Loucy (cell line): Measurements from ENCODE around the gene UBA5.
A peak's percentile ranks its signal among the peaks of the same experiment; 100 is the strongest.

Experiments
- H2AFZ ChIP-seq: fragments of 200-600 bp; sonication (generic); 2 replicates; pipeline ENCODE4 v1.6.0; 2016; ENCODE audit warnings: antibody characterized with exemption, mild to moderate bottlenecking, low read length, moderate library complexity
- H3F3A ChIP-seq: fragments of 200-600 bp; 2 replicates; pipeline ENCODE4 v1.6.0; 2016; ENCODE audit warnings: antibody characterized with exemption, low read depth, mild to moderate bottlenecking
- H3K27me3 ChIP-seq: fragments of 200-600 bp; sonication (generic); 2 replicates; pipeline ENCODE4 v1.6.1; 2014; ENCODE audit warnings: low read length, mild to moderate bottlenecking; ENCODE audit not compliant: insufficient read depth, poor library complexity, severe bottlenecking
- H3K36me3 ChIP-seq: fragments of 200-600 bp; sonication (generic); 2 replicates; pipeline ENCODE4 v1.6.1; 2016; ENCODE audit warnings: low read length; ENCODE audit not compliant: insufficient read depth
- H3K4me1 ChIP-seq: fragments of 200-600 bp; sonication (generic); 2 replicates; pipeline ENCODE4 v1.5.1; 2014; ENCODE audit warnings: low read length, mild to moderate bottlenecking; ENCODE audit not compliant: insufficient read depth, poor library complexity, severe bottlenecking
- H3K4me2 ChIP-seq: fragments of 200-600 bp; sonication (generic); 2 replicates; pipeline ENCODE4 v1.6.0; 2014; ENCODE audit warnings: antibody characterized with exemption, low read length, low read depth, mild to moderate bottlenecking; ENCODE audit not compliant: poor library complexity, severe bottlenecking
- H3K4me3 ChIP-seq: fragments of 200-600 bp; sonication (generic); 2 replicates; pipeline ENCODE4 v1.5.1; 2014; ENCODE audit warnings: low read length, mild to moderate bottlenecking, mixed read lengths; ENCODE audit not compliant: poor library complexity, severe bottlenecking
- H3K79me2 ChIP-seq: fragments of 200-600 bp; sonication (generic); 2 replicates; pipeline ENCODE4 v1.6.1; 2014; ENCODE audit warnings: low read length; ENCODE audit not compliant: insufficient read depth
- H3K9ac ChIP-seq: fragments of 200-600 bp; sonication (generic); 2 replicates; pipeline ENCODE4 v1.6.0; 2014; ENCODE audit warnings: mild to moderate bottlenecking, low read depth, low read length, moderate library complexity; ENCODE audit not compliant: poor library complexity, severe bottlenecking
- H3K9me2 ChIP-seq: fragments of 200-600 bp; sonication (generic); replicated peaks from 2 replicates; pipeline ENCODE4 v1.6.1; 2016; ENCODE audit warnings: low read depth, low read length, mixed read lengths
- H3K9me3 ChIP-seq: fragments of 200-600 bp; sonication (generic); 2 replicates; pipeline ENCODE4 v1.6.1; 2014; ENCODE audit warnings: mild to moderate bottlenecking, antibody characterized with exemption, low read length, low read depth; ENCODE audit not compliant: insufficient read depth
- H4K20me1 ChIP-seq: fragments of 200-600 bp; sonication (generic); 2 replicates; pipeline ENCODE4 v1.6.0; 2014; ENCODE audit warnings: antibody characterized with exemption, low read length, mild to moderate bottlenecking; ENCODE audit not compliant: insufficient read depth, poor library complexity, severe bottlenecking
- EZH2phosphoT487 ChIP-seq: fragments of 200-600 bp; IDR thresholded peaks from 2 replicates; pipeline ENCODE4 v1.6.1; 2018; ENCODE audit warnings: antibody characterized with exemption, mild to moderate bottlenecking, moderate library complexity, borderline replicate concordance
- TF ChIP-seq, protein P1 (sequence below): fragments of 200-600 bp; sonication (generic); conservative IDR thresholded peaks from 2 replicates; pipeline ENCODE4 v1.5.1; 2014; ENCODE audit warnings: mild to moderate bottlenecking, antibody characterized with exemption, low read length

The UBA5 gene

DNA sequence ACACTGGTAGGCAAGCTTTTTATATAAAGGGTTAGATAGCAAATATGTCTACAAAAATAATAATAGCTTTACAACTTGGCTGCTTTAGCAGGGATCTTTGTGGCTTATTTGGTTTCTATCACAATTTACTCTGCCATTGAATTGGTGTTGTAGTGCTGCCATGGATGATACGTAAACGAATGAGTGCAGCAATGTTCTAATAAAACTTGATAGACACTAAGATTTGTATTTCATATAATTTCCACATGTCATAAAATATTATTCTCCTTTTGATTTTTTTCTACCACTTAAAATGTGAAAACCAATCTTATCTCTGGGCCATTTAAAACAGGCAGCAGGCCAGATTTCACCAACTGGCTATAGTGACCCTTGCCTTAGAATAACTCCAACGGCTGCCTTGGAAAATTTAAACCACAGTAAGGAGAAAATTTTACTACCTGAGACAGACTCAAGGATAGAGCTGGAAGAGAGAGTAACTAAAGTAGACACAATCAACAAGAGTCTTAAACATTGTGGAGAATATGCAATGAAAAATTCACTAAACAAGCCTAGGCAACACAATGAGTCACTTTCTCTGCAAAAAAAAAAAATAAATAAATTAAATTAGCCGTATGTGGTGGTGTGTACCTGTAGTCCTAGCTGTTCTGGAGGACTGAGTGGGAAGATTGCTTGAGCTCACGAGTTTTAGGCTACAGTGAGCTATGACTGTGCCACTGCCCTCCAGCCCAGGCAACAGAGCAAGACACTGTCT, 54.0 kb downstream of the UBA5 start:
- H3K4me1 ChIP-seq = peaks cover 28% of the 10 kb centered on the region
- H4K20me1 ChIP-seq = no peaks in the 10 kb centered on the region
- H3K9me3 ChIP-seq = no peaks in the 10 kb centered on the region
- no peaks in the 10 kb centered on the region; the same call in 1 of the 2 replicates for H3K36me3 ChIP-seq
- no peaks in the 10 kb centered on the region; the same call in 1 of the 2 replicates for H3F3A ChIP-seq
- peaks cover under 1% of the 10 kb centered on the region; the same call in 1 of the 2 replicates for H3K79me2 ChIP-seq
- H3K4me2 ChIP-seq = no peak overlapping the region
- H3K27me3 ChIP-seq = no peaks in the 10 kb centered on the region
- no peak overlapping the region for H2AFZ ChIP-seq
- H3K9me2 ChIP-seq = no peaks in the 10 kb centered on the region
- H3K4me3 ChIP-seq = no peak overlapping the region
- TF ChIP-seq, protein P1, sequence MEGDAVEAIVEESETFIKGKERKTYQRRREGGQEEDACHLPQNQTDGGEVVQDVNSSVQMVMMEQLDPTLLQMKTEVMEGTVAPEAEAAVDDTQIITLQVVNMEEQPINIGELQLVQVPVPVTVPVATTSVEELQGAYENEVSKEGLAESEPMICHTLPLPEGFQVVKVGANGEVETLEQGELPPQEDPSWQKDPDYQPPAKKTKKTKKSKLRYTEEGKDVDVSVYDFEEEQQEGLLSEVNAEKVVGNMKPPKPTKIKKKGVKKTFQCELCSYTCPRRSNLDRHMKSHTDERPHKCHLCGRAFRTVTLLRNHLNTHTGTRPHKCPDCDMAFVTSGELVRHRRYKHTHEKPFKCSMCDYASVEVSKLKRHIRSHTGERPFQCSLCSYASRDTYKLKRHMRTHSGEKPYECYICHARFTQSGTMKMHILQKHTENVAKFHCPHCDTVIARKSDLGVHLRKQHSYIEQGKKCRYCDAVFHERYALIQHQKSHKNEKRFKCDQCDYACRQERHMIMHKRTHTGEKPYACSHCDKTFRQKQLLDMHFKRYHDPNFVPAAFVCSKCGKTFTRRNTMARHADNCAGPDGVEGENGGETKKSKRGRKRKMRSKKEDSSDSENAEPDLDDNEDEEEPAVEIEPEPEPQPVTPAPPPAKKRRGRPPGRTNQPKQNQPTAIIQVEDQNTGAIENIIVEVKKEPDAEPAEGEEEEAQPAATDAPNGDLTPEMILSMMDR = no peak
- no peak for TF ChIP-seq EZH2phosphoT487
- H3K9ac ChIP-seq = no peak overlapping the region

DNA sequence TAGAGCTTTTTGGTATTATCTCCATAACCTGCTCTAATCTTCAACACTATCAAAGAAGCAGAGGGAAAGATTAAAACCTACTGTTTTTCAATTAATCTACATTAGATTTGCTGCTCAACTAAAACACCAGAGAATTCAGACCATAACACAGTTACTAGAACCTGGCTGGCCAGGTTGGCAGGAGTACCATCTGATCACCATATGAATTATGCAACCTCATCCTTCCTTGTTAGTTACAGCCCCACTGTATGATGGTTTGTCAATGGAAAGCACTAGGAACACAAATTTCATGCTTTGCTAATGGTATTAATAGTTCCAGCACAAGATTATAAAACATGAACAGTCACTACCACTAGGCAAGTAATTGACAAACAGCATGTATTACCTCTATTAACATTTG, 56.2 kb downstream of the UBA5 start:
- Histone ChIP-seq H3K4me1 (peaks cover 42% of the 10 kb centered on the region), H3K9me3 (no peaks in the 10 kb centered on the region), H3K4me2 (no peak overlapping the region), H3K79me2 (peaks cover 18% of the 10 kb centered on the region), H3K9me2 (no peaks in the 10 kb centered on the region), H3F3A (no peaks in the 10 kb centered on the region; the same call in 1 of the 2 replicates), H3K4me3 (peak overlapping the region; percentile 4), H2AFZ (no peak overlapping the region), H3K9ac (no peak overlapping the region), H4K20me1 (peaks cover 14% of the 10 kb centered on the region), H3K27me3 (no peaks in the 10 kb centered on the region), H3K36me3 (no peaks in the 10 kb centered on the region)
- TF ChIP-seq, protein P1 = no peak
- TF ChIP-seq EZH2phosphoT487 = no peak

DNA sequence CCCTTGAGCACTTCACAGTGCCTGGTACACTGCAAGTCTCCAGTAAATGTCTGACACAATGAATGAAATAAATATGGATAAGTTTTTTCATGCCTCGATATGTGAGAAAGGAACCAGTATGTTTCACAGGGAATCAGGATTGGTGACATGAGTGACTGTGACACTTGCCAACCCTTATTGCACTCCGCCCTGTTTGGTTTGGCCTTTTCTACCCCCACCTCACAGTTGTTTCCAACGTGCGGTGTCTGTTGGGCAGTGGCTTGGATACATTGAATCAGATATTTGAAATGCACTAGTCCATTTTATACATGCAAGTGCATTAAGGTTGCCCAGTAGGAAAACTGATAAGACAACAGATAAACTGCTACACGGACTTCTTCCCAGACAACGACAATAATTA, 60.1 kb downstream of the UBA5 start:
- TF ChIP-seq, protein P1 = no peak
- no peak for TF ChIP-seq EZH2phosphoT487
- peak overlapping the region; percentile 99 for H3K4me2 ChIP-seq
- H3K27me3 ChIP-seq = no peaks in the 10 kb centered on the region

More for the DNA sequence above, 60.1 kb downstream of the UBA5 start:
- Histone ChIP-seq H3K36me3 (no peaks in the 10 kb centered on the region), H3F3A (no peaks in the 10 kb centered on the region; the same call in 1 of the 2 replicates), H2AFZ (no peak overlapping the region), H3K79me2 (peaks cover 24% of the 10 kb centered on the region), H3K9ac (peak overlapping the region; percentile 85), H3K4me3 (peak overlapping the region; percentile 95), H3K4me1 (peaks cover 49% of the 10 kb centered on the region), H3K9me2 (no peaks in the 10 kb centered on the region), H3K9me3 (no peaks in the 10 kb centered on the region), H4K20me1 (peaks cover 16% of the 10 kb centered on the region)
